Measurements from ENCODE around the gene PQBP1.
"Not testable (repeated sequence)": the region's sequence is repeated elsewhere in the genome, so short reads cannot be mapped to it uniquely, and the experiment has no call there.

PQBP1 gene, protein sequence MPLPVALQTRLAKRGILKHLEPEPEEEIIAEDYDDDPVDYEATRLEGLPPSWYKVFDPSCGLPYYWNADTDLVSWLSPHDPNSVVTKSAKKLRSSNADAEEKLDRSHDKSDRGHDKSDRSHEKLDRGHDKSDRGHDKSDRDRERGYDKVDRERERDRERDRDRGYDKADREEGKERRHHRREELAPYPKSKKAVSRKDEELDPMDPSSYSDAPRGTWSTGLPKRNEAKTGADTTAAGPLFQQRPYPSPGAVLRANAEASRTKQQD

GRCh38 chrX:48897625-48898306, at the start of gene PQBP1, which contains the start of gene TIMM17B:
PQBP1 (plus strand) TSS chrX:48897930; CDS start chrX:48898510, 580 bp downstream.
TIMM17B (minus strand) TSS chrX:48897768; CDS start chrX:48897749, 19 bp downstream.
- DNase-seq (ENCODE audit: low read depth in 2 of 3, low spot score in 2 of 3): peak in 2 of 3 experiments; percentile 57 to 67

GRCh38 chrX:48848847-48849246, 48.9 kb upstream of the PQBP1 start:
- no peak for DNase-seq (ENCODE audit: low read depth in 2 of 3, low spot score in 2 of 3)

- no peak for DNase-seq (ENCODE audit: low read depth in 2 of 3, low spot score in 2 of 3)
These were observed 44.9 kb upstream of the PQBP1 start for GRCh38 chrX:48852857-48853256.

DNA sequence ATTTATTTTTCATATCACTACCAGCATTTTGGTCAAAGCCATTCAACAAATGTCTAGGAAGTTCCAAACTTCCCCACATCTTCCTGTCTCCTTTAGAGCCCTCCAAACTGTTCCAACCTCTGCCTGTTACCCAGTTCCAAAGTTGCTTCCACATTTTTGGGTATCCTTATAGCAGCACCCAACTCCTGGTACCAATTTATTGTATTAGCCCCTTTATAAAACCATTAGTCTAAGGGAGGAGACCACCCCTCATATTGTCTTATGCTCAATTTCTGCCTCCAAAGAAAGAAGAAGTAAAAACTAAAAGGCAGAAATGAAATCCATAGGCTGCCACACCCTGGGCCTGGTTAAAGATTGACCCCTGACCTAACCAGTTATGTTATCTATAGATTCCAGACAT, 44.2 kb upstream of the PQBP1 start:
- not testable (repeated sequence) for DNase-seq (ENCODE audit: low read depth in 2 of 3, low spot score in 2 of 3)

GRCh38 chrX:48854121-48854804, 43.5 kb upstream of the PQBP1 start:
- DNase-seq (ENCODE audit: low read depth in 2 of 3, low spot score in 2 of 3): not testable (repeated sequence)

DNA sequence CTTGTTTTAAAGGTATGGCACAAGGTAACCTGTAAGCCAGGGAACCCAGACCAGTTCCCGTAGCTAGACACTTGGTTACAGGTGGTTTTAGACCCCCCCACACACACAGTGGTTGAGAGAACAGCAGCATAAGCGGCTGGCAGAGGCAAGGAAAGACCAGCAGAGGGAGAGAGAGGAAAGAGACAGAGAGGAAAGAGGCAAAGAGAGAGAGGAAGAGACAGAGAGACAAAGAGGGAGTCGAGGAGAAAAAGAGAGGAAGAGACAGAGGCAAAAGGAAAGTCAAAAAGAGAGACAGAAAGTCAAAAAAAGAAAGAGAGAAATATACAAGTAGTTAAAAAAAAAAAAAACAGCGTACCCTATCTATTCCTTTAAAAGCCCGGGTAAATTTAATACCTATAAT, 42.8 kb upstream of the PQBP1 start:
- DNase-seq (ENCODE audit: low read depth in 2 of 3, low spot score in 2 of 3): no peak

DNA sequence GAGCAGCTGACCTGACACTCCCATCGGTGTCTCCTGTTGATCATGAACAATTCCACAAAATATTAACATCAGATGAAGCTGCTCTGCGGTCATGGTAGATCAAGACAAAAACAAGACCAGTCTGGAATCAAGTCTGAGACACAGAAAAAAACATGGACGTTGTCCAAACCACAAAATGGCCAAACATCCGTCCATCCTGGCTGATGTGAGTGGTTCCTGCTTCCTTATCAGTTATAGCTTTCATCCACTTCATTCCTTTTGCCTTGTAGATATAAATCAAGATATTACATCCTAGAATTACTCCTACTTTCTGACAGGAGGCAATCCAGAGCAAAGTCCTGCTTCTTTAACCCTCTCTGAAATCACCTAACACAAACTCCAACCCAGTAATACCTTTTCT, 33.5 kb upstream of the PQBP1 start:
- no peak for DNase-seq (ENCODE audit: low read depth in 2 of 3, low spot score in 2 of 3)

DNA sequence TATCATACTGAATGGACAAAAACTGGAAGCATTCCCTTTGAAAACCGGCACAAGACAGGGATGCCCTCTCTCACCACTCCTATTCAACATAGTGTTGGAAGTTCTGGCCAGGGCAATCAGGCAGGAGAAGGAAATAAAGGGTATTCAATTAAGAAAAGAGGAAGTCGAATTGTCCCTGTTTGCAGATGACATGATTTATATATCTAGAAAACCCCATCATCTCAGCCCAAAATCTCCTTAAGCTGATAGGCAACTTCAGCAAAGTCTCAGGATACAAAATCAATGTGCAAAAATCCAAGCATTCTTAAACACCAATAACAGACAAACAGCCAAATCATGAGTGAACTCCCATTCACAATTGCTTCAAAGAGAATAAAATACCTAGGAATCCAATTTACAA, 25.7 kb upstream of the PQBP1 start:
- not testable (repeated sequence) for DNase-seq (ENCODE audit: low read depth in 2 of 3, low spot score in 2 of 3)

- DNase-seq (ENCODE audit: low read depth in 2 of 3, low spot score in 2 of 3): not testable (repeated sequence)
These were observed 20.8 kb upstream of the PQBP1 start for GRCh38 chrX:48876944-48877343.

GRCh38 chrX:48883729-48884128, 14.0 kb upstream of the PQBP1 start:
- DNase-seq (ENCODE audit: low read depth in 2 of 3, low spot score in 2 of 3): no peak

DNA sequence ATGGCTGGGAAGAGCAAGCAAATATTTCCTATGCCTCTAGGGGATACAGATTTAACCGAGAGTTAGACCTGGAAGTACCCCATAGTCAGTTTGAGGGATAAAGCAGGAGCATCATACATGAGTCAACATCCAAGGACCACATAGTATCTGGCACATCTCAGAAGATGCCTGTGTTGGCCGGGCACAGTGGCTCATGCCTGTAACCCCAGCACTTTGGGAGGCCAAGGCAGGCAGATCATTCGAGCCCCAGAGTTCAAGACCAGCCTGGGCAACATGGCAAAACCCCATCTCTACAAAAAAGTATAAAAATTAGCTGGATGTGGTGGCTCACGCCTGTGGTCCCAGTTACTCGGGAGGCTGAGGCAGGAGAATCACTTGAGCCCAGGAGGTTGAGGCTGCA, 11.1 kb upstream of the PQBP1 start:
- not testable (repeated sequence) for DNase-seq (ENCODE audit: low read depth in 2 of 3, low spot score in 2 of 3)

DNA sequence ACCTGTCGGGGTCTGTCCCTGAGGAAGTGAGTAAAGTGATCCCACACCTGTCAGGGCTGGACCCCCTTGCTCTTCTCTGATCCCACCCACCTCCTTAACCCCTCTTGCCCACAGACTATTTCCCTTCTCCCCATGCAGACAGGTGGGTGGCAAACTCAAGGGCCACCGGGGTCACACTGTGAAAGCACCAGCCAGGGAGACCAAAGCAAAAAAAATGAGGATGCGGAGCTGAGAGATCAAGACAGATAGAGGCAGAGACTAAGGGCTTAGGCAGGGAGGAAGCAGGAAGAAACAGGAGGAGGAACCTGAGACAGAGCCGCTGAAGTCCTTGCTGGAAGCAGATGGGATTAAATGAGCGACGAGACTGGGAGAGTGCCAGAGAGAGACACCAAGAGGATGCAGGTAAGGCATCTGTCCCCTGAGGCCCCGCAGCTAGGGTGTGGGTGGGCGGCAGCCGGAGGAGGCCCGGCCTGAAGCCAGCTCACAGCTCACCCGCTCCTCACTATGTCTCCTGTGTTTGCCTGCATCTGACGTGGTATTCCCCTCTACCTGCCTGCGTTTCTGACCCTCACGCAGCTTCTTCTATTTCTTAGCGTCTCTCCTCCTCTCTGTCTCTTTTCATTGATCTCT, 7.3 kb upstream of the PQBP1 start:
- no peak for DNase-seq (ENCODE audit: low read depth in 2 of 3, low spot score in 2 of 3)

DNA sequence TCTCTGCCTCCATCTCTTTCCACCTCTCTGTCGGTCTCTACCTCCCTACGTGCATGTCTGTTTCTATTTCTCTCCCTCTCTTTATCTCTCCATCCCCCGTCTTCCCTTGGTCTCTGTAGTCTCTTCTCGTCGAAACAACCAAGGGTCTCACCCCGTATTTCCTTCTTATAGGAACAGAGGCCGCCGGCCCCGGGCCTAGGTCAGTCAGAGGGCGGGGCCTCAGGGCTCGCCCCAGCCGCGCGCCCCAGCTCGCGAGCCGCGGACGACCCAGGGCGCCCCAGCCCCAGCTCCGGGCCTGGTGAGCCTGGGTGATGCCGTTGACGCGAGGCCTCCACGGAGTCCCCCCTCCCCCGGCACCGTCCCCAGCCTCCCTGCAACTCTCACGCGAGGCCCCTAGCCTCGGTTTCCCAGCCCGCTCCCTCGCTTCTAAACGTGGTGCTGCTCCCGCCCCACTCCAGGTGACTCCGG, 6.8 kb upstream of the PQBP1 start:
- DNase-seq (ENCODE audit: low read depth in 2 of 3, low spot score in 2 of 3): no peak

DNA sequence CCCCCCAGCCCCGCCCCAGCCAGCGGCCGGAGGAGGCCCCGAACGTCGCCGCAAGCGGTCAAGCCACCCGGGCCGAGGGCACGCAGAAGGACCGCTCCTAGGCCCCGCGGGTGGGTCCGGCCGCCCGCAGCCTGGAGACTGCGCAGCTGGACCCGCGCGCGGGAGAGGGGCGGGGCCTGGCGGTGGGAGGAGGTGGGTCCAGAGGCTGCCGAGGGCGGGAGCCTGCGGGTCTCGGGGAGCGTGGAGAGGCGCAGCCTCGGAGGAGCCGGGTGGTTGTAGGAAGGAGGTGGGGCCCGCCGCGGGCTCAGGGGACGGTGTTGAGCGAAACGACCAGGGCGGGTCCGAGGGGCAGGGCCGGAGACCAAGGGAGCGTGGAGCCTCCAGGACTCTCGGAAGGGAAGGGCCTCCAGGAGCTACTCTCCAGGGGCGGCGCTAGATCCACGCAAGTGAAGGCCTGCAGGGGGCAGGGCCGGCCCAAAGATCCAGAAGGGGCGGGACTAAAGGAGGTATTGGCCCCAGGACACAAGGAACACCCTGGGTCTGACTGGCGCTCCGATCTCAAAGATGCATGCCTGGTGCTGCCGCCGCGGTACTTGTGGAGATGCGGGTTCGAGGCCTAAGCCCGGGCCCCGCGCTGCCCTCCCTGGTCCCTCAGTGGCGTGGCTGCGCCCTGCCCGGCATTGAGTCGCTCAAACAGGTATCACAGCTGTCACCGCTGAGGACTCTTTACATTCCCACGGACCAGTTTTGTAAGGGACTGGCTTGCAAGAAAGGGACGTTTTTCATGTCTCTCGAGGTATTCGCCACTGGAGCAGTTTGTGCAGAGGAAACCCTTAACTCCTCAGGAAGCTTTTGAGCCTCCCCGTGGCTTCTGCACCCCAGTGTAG, 6.1 kb upstream of the PQBP1 start:
- DNase-seq (ENCODE audit: low read depth in 2 of 3, low spot score in 2 of 3): peak in 2 of 3 experiments; percentile 32 to 40

DNA sequence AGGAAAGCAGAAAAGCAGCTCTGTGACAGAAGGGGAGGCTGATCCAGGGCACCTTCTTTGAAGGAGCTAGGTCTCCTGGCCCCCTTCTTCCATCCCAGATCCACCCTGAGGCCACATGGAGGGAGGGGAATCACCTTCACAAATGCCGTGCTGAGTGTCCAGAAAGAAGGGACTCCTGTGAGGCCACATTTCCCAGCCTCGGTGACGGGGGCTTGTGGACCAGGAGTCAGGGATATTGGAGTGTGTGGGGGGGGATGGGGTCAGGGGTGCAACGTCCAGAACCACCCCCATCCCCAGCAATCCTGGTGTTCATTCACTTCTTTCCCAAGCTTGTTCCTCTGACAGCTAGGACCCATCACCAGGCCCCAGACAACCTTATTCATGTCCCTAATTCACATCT, 4.8 kb upstream of the PQBP1 start:
- DNase-seq (ENCODE audit: low read depth in 2 of 3, low spot score in 2 of 3): no peak

- no peak for DNase-seq (ENCODE audit: low read depth in 2 of 3, low spot score in 2 of 3)
These were observed 4.0 kb upstream of the PQBP1 start for GRCh38 chrX:48893556-48894348.

DNA sequence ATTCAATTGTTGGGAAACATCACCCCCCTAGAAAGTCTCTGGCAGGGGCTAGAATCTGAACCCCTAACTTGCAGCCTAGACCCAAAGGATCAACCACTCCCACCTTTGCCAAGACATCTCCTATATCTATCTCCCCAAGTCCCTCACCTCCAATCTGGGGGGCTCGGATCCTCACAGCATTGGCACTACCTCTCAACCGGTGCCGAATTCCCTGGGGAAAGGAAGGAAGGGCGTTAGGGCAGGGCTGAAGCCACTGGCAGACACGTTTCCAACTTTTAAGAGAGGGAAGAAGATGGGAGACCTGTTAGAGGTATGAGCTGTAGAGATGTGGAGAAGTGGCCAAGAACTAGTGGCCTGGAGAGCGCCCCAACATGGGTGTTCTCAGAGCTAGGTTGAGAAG, 2.8 kb upstream of the PQBP1 start:
- DNase-seq (ENCODE audit: low read depth in 2 of 3, low spot score in 2 of 3): no peak

DNA sequence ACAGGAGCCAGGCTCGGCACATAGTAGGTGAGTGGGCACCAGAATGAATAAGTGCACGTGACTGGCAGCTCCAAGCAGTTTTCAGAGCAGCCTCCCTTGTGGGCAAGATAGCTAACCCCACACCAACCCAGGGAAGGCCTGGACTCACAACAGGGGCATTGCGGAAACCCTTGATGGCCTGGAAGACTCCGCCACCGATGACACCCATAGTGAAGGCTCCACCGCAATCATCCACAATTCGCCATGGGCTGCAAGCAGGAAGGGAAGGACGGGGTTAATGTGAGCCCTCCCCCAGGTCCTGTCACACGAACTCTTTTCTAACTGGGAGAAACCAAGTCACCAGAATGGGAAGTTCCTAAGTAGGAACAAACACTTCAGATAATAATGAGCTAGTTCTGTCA, 1.1 kb upstream of the PQBP1 start:
- no peak for DNase-seq (ENCODE audit: low read depth in 2 of 3, low spot score in 2 of 3)

DNA sequence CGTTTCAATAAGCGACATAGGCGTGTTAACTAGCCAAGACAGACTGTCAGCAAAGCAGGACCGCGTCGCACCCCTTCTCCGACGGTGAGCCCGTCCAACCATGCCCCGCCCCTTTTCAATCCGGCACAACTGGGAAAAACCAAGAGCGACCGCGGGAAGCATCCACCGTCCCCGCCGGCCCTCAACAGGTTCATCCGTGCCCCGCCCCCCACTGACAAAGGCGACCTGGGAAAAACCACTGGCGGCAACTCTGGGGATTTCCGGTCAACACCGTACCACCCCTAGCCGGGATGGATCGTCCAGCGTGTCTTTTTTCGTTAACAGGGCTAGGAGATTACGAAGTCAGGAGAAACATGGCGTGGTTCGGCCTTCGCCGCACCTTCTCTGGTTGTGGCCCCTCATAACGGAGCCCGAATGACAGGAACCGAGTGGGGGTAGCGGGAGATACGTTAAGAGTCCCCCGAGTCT, 539 bp upstream of the PQBP1 start:
- no peak for DNase-seq (ENCODE audit: low read depth in 2 of 3, low spot score in 2 of 3)

DNA sequence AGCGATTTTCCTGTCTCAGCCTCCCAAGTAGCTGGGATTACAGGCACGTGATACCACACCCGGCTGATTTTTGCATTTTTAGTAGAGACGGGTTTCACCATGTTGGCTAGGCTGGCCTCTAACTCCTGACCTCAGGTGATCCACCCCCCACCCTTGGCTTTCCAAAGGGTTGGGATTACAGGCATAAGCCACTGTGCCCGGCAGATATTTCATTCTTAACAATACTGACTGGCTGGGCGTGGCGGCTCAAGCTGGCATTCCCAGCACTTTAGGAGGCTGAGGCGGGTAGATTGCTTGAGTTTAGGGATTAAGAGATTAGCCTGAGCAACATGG, 1.3 kb downstream of the PQBP1 start:
- no peak for DNase-seq (ENCODE audit: low read depth in 2 of 3, low spot score in 2 of 3)

Measured in activated CD8-positive, alpha-beta memory T cell treated with anti-CD3 and anti-CD28 coated beads for 48 hours (primary cell).